MM.1S (cell line): Measurements from ENCODE around the gene TRIM14.

Experiments used
- CTCF ChIP-seq: fragments of 300-600 bp; sonication (generic); IDR thresholded peaks from 2 replicates; pipeline ENCODE4 v1.5.1; 2016; ENCODE audit warnings: antibody characterized with exemption, low read length, mixed read lengths
- EZH2 ChIP-seq: fragments of 300-600 bp; sonication (generic); optimal IDR thresholded peaks from 2 replicates; pipeline ENCODE3; 2017; ENCODE audit warnings: low read depth, mild to moderate bottlenecking, antibody characterized with exemption, low read length, mixed read lengths
- EZH2phosphoT487 ChIP-seq: fragments of 300-600 bp; sonication (generic); IDR thresholded peaks from 2 replicates; pipeline ENCODE4 v1.6.1; 2018; ENCODE audit warnings: antibody characterized with exemption, low read length

- TF ChIP-seq EZH2phosphoT487 (no peak), CTCF (no peak), EZH2 (no peak)
Measured at GRCh38 chr9:98124637-98125426, 5.8 kb upstream of the TRIM14 start.
